ENCODE measurements around the gene FUT1.

- TF ChIP-seq EZH2 (IDR thresholded peaks at IDR 0.05; ENCODE audit: borderline replicate concordance, insufficient read depth, low read depth, low read length, poor library complexity, severe bottlenecking) (no peak), CTCF (IDR thresholded peaks at IDR 0.05) (no peak)
Measured at GRCh38 chr19:48795685-48796070, 43.2 kb upstream of the FUT1 start.
